HEK293 (cell line): Measurements from ENCODE around the gene NFKB1.

Experiments used
- CTCF ChIA-PET: fragments of 350-600 bp; formaldehyde crosslinking; extraction: SDS; loops from one replicate; lab custom pipeline; 2021; ENCODE audit warnings: antibody characterized with exemption; lab: Yijun Ruan, JAX
- POLR2A ChIA-PET: fragments of 300-600 bp; formaldehyde crosslinking; extraction: SDS; loops from one replicate; lab custom pipeline; 2020; ENCODE audit warnings: antibody characterized with exemption, inconsistent platforms; lab: Yijun Ruan, JAX
- H3K27ac ChIP-seq: fragments of 200-500 bp; sonication (Bioruptor generic); 2 replicates; pipeline ENCODE4 v1.5.1; 2014; ENCODE audit warnings: low read depth, low read length, control low read depth, inconsistent platforms; ENCODE audit errors: extremely low read depth
- H3K36me3 ChIP-seq, 2 experiments: fragments of 200-500 bp in 1 of 2; sonication (Bioruptor generic) in 1 of 2; 1 replicate in 1 of 2; 2 replicates in 1 of 2; pipeline ENCODE4 v1.5.1; 2014 to 2017; ENCODE audit warnings: inconsistent platforms in 2 of 2, low read length in 2 of 2; ENCODE audit not compliant: control insufficient read depth in 2 of 2, insufficient read depth in 1 of 2
- H3K4me1 ChIP-seq: fragments of 200-500 bp; sonication (Bioruptor generic); 2 replicates; pipeline ENCODE4 v1.5.1; 2014; ENCODE audit warnings: mild to moderate bottlenecking, low read length, inconsistent platforms; ENCODE audit not compliant: control insufficient read depth, insufficient read depth
- H3K4me3 ChIP-seq: 2 replicates; pipeline ENCODE4 v1.5.1; 2011; ENCODE audit warnings: low read depth, mild to moderate bottlenecking, control low read depth, low read length, moderate library complexity
- H3K9me3 ChIP-seq: fragments of 200-500 bp; sonication (Bioruptor generic); 2 replicates; pipeline ENCODE4 v1.5.1; 2014; ENCODE audit warnings: low read depth, low read length, inconsistent platforms; ENCODE audit not compliant: control insufficient read depth, insufficient read depth
- KLF8 ChIP-seq: fragments of 450-650 bp; formaldehyde crosslinking; IDR thresholded peaks from 2 replicates; pipeline ENCODE4 v1.5.1; 2016; ENCODE audit warnings: missing biosample characterization, missing genetic modification characterization
- MYNN ChIP-seq: fragments of 450-650 bp; formaldehyde crosslinking; IDR thresholded peaks from 2 replicates; pipeline ENCODE4 v1.5.1; 2016; ENCODE audit warnings: missing biosample characterization, missing genetic modification characterization, borderline replicate concordance
- OSR2 ChIP-seq: fragments of 450-650 bp; formaldehyde crosslinking; IDR thresholded peaks from 2 replicates; pipeline ENCODE4 v1.5.1; 2016; ENCODE audit warnings: missing biosample characterization, missing genetic modification characterization
- SETDB1 ChIP-seq: IDR thresholded peaks from one replicate; pipeline ENCODE4 v1.6.1; 2017; ENCODE audit warnings: mild to moderate bottlenecking, low read length, moderate library complexity, mixed read lengths; ENCODE audit not compliant: insufficient read length
- ZNF114 ChIP-seq: fragments of 450-650 bp; formaldehyde crosslinking; IDR thresholded peaks from 2 replicates; pipeline ENCODE4 v1.5.0; 2017; ENCODE audit warnings: missing biosample characterization, missing genetic modification characterization
- ZNF138 ChIP-seq: fragments of 450-650 bp; formaldehyde crosslinking; IDR thresholded peaks from 2 replicates; pipeline ENCODE4 v1.5.1; 2016; ENCODE audit warnings: missing biosample characterization, missing genetic modification characterization, borderline replicate concordance
- ZNF148 ChIP-seq: fragments of 450-650 bp; formaldehyde crosslinking; IDR thresholded peaks from 2 replicates; pipeline ENCODE4 v1.5.0; 2017; ENCODE audit warnings: missing biosample characterization, missing genetic modification characterization, borderline replicate concordance
- ZNF184 ChIP-seq: fragments of 450-650 bp; IDR thresholded peaks from 2 replicates; pipeline ENCODE4 v1.5.1; 2018; ENCODE audit warnings: missing biosample characterization, mild to moderate bottlenecking, missing genetic modification characterization
- ZNF24 ChIP-seq: fragments of 450-650 bp; formaldehyde crosslinking; IDR thresholded peaks from 2 replicates; pipeline ENCODE4 v1.5.1; 2016; ENCODE audit warnings: missing biosample characterization, missing genetic modification characterization
- ZNF394 ChIP-seq: fragments of 450-650 bp; formaldehyde crosslinking; IDR thresholded peaks from 2 replicates; pipeline ENCODE4 v1.5.1; 2016; ENCODE audit warnings: missing biosample characterization, missing genetic modification characterization, mild to moderate bottlenecking, moderate library complexity, borderline replicate concordance
- ZNF416 ChIP-seq: fragments of 450-650 bp; formaldehyde crosslinking; IDR thresholded peaks from 2 replicates; pipeline ENCODE4 v1.5.1; 2016; ENCODE audit warnings: missing biosample characterization, missing genetic modification characterization
- ZNF48 ChIP-seq: fragments of 450-650 bp; formaldehyde crosslinking; IDR thresholded peaks from 2 replicates; pipeline ENCODE4 v1.5.1; 2016; ENCODE audit warnings: missing biosample characterization, missing genetic modification characterization
- ZNF501 ChIP-seq: fragments of 450-650 bp; formaldehyde crosslinking; IDR thresholded peaks from 2 replicates; pipeline ENCODE4 v1.5.1; 2016; ENCODE audit warnings: missing biosample characterization, missing genetic modification characterization
- ZNF510 ChIP-seq: fragments of 450-650 bp; formaldehyde crosslinking; IDR thresholded peaks from 2 replicates; pipeline ENCODE4 v1.5.1; 2018; ENCODE audit warnings: mild to moderate bottlenecking, missing genetic modification characterization, missing biosample characterization; ENCODE audit not compliant: insufficient replicate concordance
- ZNF514 ChIP-seq: fragments of 450-650 bp; formaldehyde crosslinking; IDR thresholded peaks from 2 replicates; pipeline ENCODE4 v1.5.1; 2016; ENCODE audit warnings: missing biosample characterization, missing genetic modification characterization
- ZNF623 ChIP-seq: fragments of 450-650 bp; formaldehyde crosslinking; IDR thresholded peaks from 2 replicates; pipeline ENCODE4 v1.5.1; 2016; ENCODE audit warnings: missing biosample characterization, missing genetic modification characterization
- ZNF629 ChIP-seq: fragments of 450-650 bp; formaldehyde crosslinking; IDR thresholded peaks from 2 replicates; pipeline ENCODE4 v1.5.1; 2017; ENCODE audit warnings: missing biosample characterization, missing genetic modification characterization
- ZNF664 ChIP-seq: fragments of 450-650 bp; formaldehyde crosslinking; IDR thresholded peaks from 2 replicates; pipeline ENCODE4 v1.5.1; 2016; ENCODE audit warnings: missing biosample characterization, missing genetic modification characterization
- ZNF707 ChIP-seq: fragments of 450-650 bp; formaldehyde crosslinking; IDR thresholded peaks from 2 replicates; pipeline ENCODE4 v1.5.1; 2016; ENCODE audit warnings: missing biosample characterization, missing genetic modification characterization
- ZSCAN16 ChIP-seq: fragments of 450-650 bp; formaldehyde crosslinking; IDR thresholded peaks from 2 replicates; pipeline ENCODE4 v1.5.1; 2016; ENCODE audit warnings: missing biosample characterization, missing genetic modification characterization
- ZSCAN30 ChIP-seq: fragments of 450-650 bp; IDR thresholded peaks from 2 replicates; pipeline ENCODE4 v1.5.1; 2018; ENCODE audit warnings: missing biosample characterization, mild to moderate bottlenecking, missing genetic modification characterization, moderate library complexity
- TF ChIP-seq, protein P1 (sequence below): fragments of 450-650 bp; formaldehyde crosslinking; IDR thresholded peaks from 2 replicates; pipeline ENCODE4 v1.5.1; 2017; ENCODE audit warnings: missing biosample characterization, mild to moderate bottlenecking, missing genetic modification characterization, moderate library complexity
- TF ChIP-seq, protein P2 (sequence below): fragments of 450-650 bp; formaldehyde crosslinking; IDR thresholded peaks from 2 replicates; pipeline ENCODE4 v1.5.1; 2016; ENCODE audit warnings: missing biosample characterization, missing genetic modification characterization
- TF ChIP-seq, protein P3 (sequence below): fragments of 450-650 bp; formaldehyde crosslinking; IDR thresholded peaks from 2 replicates; pipeline ENCODE4 v1.5.1; 2016; ENCODE audit warnings: missing biosample characterization, missing genetic modification characterization
- TF ChIP-seq, protein P4 (sequence below): fragments of 450-650 bp; formaldehyde crosslinking; IDR thresholded peaks from 2 replicates; pipeline ENCODE4 v1.5.1; 2016; ENCODE audit warnings: missing biosample characterization, missing genetic modification characterization

The NFKB1 gene

DNA sequence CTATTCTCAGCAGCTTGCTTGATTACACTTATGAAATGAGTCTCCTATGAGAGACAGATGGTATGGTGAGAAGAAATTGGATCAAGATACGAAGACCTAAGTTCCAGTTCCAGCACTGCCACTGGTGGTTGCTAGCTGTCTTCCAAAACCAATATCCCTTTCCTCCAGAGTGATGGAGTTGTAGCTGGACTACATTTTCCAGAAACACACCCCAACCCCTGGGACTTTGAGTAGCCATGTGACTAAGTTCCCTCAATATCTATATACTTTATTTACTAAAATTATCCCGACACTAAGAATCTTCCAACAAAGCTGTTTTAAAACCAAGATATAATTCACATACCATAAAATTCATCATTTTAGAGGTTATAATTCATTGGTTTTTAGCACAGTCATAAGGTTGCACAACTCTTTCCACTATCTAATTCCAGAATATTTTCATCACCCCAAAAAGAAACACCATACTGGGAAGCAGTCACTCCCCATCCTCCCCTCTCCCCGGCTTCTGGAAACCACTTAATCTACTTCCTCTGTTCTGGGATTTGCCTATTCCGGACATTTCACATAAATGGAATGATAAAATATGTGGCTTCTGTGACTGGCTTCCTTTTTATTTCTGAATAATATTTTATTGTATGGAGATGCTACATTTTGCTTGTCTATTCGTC is 141.6 kb downstream of the NFKB1 start (continued):
- TF ChIP-seq SETDB1 (no peak), ZSCAN30 (no peak), ZNF114 (tag by site-specific recombination) (no peak), ZNF148 (tag by site-specific recombination) (no peak), ZNF510 (tag by site-specific recombination) (no peak)
- TF ChIP-seq, all 188 proteins: peak for 0

- Histone ChIP-seq H3K36me3 (peaks cover 0 to 27% of the 10 kb centered on the region in 2 experiments; a peak in 1 of 3 replicates), H3K9me3 (no peaks in the 10 kb centered on the region), H3K4me3 (no peak overlapping the region), H3K4me1 (no peaks in the 10 kb centered on the region), H3K27ac (no peak overlapping the region)
- POLR2A ChIA-PET = no interaction called here
- TF ChIP-seq ZNF664 (tag by site-specific recombination) = no peak
- TF ChIP-seq ZNF184 = no peak
- TF ChIP-seq, protein P1, sequence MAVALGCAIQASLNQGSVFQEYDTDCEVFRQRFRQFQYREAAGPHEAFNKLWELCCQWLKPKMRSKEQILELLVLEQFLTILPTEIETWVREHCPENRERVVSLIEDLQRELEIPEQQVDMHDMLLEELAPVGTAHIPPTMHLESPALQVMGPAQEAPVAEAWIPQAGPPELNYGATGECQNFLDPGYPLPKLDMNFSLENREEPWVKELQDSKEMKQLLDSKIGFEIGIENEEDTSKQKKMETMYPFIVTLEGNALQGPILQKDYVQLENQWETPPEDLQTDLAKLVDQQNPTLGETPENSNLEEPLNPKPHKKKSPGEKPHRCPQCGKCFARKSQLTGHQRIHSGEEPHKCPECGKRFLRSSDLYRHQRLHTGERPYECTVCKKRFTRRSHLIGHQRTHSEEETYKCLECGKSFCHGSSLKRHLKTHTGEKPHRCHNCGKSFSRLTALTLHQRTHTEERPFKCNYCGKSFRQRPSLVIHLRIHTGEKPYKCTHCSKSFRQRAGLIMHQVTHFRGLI (tag by site-specific recombination) = no peak
- no peak for TF ChIP-seq ZSCAN16 (tag by site-specific recombination)
- no peak for TF ChIP-seq ZNF24 (tag by site-specific recombination)
- TF ChIP-seq ZNF416 (tag by site-specific recombination) = no peak
- TF ChIP-seq, protein P2, sequence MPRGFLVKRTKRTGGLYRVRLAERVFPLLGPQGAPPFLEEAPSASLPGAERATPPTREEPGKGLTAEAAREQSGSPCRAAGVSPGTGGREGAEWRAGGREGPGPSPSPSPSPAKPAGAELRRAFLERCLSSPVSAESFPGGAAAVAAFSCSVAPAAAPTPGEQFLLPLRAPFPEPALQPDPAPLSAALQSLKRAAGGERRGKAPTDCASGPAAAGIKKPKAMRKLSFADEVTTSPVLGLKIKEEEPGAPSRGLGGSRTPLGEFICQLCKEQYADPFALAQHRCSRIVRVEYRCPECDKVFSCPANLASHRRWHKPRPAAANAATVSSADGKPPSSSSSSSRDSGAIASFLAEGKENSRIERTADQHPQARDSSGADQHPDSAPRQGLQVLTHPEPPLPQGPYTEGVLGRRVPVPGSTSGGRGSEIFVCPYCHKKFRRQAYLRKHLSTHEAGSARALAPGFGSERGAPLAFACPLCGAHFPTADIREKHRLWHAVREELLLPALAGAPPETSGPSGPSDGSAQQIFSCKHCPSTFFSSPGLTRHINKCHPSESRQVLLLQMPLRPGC = no peak
- no peak for TF ChIP-seq ZNF394
- TF ChIP-seq ZNF501 (tag by site-specific recombination) = no peak
- CTCF ChIA-PET = no interaction called here
These were observed 146.0 kb downstream of the NFKB1 start for GRCh38 chr4:102647117-102647516.

GRCh38 chr4:102657206-102657605 is 156.0 kb downstream of the NFKB1 start:
- H3K4me3 ChIP-seq = no peak overlapping the region
- H3K36me3 ChIP-seq = no peaks in the 10 kb centered on the region
- POLR2A ChIA-PET = no interaction called here
- CTCF ChIA-PET = no interaction called here
- no peaks in the 10 kb centered on the region for H3K4me1 ChIP-seq
- no peaks in the 10 kb centered on the region for H3K9me3 ChIP-seq
- H3K27ac ChIP-seq = no peak overlapping the region
- TF ChIP-seq ZNF707 (tag by site-specific recombination) (no peak), MYNN (no peak), ZNF629 (tag by site-specific recombination) (no peak), ZNF48 (tag by site-specific recombination) (no peak), ZNF514 (tag by site-specific recombination) (no peak), ZNF501 (tag by site-specific recombination) (no peak), ZNF623 (tag by site-specific recombination) (no peak), KLF8 (no peak), ZNF138 (no peak), OSR2 (tag by site-specific recombination) (no peak)
- TF ChIP-seq, protein P3, sequence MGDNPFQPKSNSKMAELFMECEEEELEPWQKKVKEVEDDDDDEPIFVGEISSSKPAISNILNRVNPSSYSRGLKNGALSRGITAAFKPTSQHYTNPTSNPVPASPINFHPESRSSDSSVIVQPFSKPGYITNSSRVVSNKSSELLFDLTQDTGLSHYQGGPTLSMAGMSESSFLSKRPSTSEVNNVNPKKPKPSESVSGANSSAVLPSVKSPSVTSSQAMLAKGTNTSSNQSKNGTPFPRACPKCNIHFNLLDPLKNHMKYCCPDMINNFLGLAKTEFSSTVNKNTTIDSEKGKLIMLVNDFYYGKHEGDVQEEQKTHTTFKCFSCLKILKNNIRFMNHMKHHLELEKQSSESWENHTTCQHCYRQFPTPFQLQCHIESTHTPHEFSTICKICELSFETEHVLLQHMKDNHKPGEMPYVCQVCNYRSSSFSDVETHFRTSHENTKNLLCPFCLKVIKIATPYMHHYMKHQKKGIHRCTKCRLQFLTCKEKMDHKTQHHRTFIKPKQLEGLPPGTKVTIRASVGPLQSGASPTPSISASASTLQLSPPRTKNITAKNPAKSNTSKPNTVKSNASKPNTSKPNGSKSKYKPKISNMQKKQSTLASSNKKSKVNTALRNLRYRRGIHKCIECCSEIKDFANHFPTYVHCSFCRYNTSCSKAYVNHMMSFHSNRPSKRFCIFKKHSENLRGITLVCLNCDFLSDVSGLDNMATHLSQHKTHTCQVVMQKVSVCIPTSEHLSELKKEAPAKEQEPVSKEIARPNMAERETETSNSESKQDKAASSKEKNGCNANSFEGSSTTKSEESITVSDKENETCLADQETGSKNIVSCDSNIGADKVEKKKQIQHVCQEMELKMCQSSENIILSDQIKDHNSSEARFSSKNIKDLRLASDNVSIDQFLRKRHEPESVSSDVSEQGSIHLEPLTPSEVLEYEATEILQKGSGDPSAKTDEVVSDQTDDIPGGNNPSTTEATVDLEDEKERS = no peak
- TF ChIP-seq, protein P4, sequence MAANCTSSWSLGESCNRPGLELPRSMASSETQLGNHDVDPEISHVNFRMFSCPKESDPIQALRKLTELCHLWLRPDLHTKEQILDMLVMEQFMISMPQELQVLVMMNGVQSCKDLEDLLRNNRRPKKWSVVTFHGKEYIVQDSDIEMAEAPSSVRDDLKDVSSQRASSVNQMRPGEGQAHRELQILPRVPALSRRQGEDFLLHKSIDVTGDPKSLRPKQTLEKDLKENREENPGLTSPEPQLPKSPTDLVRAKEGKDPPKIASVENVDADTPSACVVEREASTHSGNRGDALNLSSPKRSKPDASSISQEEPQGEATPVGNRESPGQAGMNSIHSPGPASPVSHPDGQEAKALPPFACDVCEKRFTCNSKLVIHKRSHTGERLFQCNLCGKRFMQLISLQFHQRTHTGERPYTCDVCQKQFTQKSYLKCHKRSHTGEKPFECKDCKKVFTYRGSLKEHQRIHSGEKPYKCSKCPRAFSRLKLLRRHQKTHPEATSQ (tag by site-specific recombination) = no peak
